Stimulated activated CD4-positive, alpha-beta T cell treated with anti-CD3 and anti-CD28 coated beads, Interleukin-4, amount 100 ng/mL, for 48 hours (primary cell): ENCODE measurements around the gene CEP120.
"Not testable (repeated sequence)": the region's sequence is repeated elsewhere in the genome, so short reads cannot be mapped to it uniquely, and the experiment has no call there.

ENCODE experiments used
- DNase-seq, 2 donors: peaks; one replicate each; pipeline ENCODE4 v3.0.0-alpha.2; 2020; ENCODE audit warnings: low read depth in 2 of 2

CEP120 gene

DNA sequence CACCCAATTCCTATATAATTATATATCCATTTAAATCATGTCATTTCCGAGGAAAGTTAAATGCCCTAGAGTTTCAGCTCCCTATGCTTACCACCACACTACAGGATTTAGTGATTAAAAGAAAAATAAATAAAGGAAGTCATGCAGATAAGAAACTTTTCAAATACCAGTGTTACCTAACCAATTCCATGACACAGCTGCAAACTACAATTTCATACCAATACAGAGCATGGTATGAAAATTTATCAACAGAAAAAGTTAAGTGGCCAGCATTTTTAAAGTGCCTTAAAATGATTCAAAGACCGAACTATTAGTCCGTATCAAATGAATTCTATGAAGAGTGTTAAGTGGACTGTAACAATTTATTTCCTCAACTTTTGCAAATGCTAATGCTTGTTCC is 35.9 kb downstream of the CEP120 start:
- no peak for DNase-seq

DNA sequence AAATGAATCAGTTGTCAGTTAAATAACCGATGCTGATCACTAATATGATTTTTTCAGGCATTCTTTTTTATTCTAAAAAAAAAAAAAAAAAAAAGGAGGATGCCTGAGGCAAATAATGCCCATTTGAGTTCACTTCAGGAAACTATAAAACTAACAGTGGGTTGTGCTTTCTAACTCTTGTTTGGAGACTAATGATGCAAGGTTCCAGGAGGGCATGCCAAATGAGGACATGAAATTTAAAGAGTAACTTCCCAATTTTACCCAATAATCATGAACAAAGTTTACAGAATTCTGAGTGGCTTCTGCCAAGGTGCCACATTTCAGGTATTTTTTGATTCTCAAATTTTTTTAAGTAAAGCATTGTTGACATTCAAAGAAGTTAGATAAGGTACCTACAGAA is 41.0 kb downstream of the CEP120 start:
- no peak for DNase-seq

DNA sequence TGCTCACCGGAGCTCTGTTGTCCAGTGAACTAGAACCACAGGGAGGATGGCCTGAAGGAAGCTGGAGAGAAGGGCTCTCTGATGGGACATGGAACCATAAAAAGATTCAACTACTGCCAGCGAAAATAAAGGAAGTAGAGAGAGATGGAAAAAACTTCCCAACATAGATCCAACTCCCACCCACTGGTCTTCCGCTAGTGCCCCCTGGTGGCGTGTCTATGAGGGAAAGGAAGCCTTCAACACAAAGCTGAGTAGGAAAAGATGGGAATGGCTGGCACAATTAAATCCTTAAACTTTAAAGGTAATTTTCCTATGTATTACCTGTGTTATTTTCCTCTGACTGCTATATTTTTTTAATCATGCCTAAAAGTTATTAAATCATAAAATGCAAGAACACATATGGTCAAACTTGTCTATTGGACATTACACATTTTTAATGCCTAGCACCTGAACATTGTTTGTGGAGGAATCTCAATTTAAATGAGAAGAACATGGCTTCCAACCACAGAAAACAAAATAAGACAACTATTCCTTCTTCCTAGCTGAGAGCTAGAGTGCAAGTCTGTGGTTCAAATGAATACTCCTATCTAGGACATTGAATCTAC is 51.5 kb downstream of the CEP120 start:
- DNase-seq, result peak; percentile 11 to 16

DNA sequence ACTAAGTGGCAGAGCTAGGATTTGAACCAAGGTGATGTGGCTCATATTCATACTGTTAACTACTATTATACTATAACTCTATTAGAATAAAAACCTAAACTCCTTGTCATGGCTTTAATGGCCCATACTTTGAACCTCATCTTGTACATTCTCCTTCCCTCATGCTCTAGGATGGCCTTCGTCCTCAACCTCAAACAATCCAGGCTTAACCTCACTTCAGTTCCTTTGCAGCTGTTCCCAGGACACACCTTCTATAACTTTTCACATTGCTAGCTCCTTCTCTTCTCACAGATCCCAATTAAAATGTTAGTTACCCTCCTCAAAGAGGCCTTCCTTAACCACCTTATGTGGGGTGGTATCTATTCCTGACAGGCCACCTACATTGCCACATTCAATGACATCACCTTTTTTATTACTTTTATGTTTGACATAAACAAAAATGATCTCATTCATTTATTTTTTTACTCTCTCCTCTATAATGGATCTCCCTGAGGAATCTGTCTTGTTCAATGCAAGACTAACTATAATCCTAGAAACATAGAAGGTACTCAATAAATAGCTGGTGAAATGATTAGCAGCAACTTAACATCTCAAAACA is 53.7 kb downstream of the CEP120 start:
- DNase-seq, result no peak

DNA sequence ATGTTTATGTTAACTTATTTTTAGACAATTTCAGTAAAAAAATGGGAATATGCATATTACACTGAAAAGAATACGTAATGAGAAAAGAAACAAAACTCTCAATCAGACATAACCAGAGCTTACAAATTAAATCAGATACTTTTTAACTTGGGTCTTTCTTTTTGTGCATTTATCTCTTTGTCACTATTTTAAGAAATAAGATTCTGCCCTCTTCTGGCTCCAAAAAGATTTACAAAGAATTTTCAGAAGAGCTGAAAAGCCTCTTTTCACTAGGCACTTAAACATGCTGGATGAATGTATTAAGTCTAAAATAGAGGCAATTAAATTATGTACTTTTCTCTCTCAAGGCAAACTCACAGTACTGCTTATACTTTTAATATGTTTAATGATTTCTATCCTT is 55.5 kb downstream of the CEP120 start:
- no peak for DNase-seq

DNA sequence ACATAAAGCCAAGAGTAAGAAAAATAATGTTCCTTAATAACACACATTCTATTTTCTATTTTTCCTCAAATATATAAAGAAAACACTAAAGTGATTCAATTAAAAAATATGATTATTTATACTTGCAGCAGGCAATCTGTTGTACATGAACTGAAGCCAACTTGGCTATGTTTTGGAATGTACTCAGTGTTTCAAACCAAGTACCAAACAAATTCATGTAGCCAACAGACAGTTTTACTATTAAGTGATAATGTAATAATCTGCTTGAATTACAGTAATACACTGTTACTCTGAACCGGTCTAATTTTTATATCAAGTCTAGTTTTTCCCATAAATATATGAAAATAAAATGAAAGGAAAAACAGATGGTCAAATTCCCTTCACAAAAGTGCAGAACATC is 58.0 kb downstream of the CEP120 start:
- DNase-seq, result no peak

DNA sequence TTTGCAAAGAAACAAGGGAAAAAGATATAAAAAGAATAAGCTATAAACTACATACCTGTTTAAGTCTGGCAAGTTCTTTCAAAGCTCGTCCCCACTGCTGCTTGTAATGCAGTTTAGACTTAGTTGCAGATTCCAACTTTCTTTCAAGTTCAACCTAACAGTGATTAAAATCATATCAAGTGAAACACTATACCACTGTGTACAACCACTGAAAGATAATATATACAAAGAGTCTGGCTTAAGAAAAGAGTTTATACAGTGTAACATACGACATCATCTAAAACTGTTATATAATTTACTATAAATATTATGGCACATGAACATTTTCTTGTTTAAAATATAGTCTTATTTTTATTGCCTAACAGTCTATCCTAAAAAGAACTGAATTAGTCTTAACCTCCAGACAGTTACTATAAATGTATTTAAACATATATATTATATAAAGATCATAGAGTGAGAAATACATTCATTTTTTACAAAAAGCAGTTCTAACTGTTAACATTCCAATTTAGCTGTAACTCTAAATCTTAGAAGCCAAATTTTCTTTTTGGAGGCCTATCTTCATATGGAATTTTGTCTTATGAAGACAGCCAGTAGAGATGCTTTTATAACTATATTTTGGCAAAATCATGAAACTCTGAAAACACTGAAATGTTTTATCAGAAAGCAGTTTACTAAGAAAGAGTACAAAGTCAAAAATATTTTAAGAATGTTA is 58.6 kb downstream of the CEP120 start:
- DNase-seq, result no peak

DNA sequence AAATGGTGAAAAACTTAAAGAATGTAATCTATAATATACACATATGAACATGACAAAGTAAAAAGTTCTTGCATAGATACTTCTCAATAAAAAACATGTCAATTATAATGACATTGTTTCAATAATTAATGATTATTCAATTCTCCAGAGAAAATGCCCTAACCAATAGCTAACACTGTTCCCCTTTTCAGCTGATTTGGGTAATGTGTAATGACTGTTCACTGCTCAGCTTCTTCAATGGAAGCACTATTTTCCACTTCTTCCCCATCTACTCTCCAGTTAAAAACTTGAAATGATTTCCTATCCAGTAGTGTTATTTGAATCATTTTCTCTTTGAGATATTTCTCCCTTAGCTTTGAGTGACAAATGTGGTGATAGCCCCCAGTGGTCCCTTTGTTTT is 62.3 kb downstream of the CEP120 start:
- no peak for DNase-seq

DNA sequence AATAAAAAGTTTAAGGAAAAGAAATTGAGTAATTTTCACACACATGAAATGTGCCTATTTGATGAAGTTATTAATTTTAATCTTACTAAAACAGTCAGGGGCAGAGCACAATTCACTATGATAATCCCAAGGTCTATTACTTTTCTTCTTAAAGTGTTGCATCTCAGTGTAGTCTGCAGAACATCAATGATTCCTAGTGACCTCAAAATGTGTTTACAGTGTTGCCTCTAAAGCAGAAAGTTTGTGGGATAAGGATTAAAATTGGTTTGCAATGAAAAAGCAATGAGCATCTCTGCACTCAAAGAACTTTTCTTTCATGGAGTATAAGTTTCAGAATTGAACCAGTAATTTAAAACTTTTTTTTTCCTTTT is 63.0 kb downstream of the CEP120 start:
- no peak for DNase-seq

DNA sequence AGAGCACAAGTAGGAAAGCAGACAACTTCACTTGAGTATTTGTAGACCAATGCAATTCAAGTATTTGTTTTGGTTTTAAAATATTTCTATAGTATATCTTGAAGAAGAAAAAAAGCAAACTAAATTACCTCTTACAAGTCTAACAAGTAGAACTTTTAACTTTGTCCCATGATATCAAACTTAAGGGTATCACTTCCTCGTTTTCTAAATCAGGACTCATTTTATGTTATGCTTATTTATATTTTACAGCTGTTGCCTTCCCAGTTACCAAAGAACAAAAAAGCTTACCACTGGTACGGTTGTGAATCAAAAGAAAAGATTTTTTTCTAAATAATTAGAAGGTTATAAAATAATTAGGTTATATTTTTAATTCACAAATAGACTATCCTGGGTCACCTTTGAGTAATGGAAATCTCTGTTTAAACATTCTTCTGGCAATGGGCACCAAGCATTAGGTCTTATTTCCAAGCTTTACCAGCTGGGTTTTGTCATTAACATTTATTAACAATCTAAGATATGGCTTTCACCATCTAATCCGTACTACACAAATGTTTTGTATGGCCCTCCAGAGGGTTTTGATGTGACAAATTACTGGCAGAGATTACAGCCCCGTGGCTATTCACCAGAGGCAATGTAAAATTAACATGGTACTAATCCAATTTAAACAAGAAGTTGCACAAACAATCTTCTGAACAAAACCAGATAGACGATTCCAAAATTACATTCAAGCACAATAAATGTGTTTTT is 63.6 kb downstream of the CEP120 start:
- DNase-seq, result no peak

DNA sequence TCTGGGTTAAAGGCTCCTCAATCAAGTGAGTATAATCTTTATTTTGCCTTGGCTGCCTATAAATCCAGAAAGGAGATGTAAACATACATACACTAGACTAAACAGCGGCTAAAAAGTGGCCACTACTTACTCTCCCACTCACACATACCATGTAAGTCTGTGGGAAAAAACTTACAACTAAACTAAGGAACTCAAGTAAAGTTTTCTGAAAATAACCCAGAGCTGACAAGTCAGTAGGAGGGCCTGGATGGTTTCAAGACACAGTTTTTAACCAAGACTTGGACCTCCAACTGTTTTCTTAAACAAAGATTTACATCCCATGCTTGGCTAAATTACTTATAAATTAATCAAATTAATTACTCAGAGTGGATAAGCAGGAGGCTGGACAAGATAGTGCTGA is 64.5 kb downstream of the CEP120 start:
- no peak for DNase-seq

DNA sequence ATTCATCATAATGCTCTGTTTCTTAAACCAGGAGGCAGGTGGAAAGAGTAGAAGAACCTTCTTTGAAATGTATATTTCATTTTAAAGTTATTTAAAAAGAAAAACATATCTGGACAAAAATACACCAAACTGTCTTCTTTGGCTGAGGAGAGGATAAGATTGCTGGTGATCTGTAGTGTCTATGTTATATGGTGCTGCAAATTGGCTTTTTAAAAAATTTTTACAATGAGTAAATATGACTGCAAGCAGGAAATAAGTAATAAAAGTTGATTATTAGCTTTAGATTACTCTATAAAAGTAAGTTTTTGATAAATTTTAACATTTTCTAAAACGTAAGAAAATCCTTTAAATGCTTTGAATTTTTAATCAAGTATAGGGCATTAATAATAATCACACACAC is 64.9 kb downstream of the CEP120 start:
- no peak for DNase-seq

DNA sequence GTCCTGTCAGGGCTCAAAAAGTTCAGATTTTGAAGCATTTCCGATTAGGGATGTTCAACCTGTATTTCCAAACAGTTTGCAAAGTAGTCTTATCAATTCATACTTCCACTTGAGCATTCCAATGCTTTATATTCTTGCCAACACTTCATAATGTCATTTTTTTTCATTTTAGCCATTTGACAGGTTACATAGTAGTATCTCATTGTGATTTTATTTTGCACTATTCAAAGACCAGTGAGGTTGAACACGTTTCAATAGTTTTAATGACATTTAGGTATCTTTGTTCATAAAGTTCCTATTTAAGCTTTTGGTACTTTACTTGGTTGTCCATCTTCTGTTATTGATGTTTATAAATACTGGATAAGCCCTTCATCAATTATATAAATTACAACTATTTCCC is 71.4 kb downstream of the CEP120 start:
- DNase-seq, result no peak

DNA sequence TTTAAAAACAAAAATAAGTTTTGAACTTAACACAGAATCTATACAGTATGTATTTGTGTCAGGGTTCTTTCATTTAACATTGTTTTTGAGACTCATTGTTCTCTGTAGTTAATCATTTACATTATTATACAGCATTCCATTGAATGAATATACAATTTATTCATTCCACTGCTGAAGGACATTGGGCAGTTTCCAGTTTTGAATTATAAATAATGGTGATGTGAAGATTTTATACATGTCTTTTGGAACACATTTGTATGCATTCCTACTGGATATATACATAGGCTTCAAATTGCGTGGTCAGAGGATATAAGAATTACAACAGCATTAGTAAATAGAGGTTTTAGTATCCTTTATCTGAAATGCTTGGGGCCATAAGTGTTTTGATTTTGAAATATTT is 72.0 kb downstream of the CEP120 start:
- no peak for DNase-seq

DNA sequence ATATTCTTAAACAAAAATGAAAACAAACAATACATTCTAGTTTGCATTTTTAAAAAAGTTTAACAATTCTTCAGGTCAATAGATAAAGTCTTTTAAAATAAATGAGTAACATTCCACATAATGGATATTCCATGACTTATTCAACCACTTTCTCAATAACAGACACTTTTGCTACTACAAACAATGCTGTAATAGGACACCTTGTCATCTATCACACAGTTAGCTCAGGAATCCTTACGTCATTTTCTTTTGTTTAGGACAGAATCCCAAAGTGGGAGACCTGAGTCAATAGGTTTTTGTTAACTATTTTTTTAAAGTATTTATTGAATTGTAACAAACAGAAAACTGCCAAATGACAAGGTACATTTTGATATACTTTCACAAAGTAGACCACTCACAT is 72.5 kb downstream of the CEP120 start:
- no peak for DNase-seq

DNA sequence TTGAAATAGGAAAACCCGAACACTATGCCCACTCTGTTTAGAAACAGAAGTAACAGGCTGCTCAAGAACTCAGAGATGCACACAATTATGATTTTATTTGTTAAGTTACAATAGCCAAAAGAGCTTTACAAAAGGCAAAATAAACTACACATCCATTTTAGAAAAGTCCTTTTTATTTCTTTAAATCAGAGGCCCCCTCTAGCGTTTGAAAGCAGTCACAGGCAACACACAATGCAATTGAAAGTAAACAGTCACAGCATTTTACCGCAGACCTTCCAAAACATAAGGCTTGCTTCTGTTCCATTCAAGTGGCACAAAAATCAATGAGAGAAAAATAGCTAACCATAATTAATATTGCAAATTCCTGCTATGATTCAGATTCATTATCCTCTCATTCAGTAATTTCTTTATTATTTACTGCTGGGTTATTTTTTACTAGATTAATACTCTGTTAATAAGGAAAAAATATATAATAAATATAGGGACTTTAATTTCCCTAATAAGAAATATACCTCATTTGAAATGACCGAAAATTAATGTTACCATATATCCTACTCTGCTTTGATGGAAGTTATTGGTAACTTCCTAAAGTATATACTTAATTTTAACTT is 78.3 kb downstream of the CEP120 start:
- DNase-seq, result no peak

DNA sequence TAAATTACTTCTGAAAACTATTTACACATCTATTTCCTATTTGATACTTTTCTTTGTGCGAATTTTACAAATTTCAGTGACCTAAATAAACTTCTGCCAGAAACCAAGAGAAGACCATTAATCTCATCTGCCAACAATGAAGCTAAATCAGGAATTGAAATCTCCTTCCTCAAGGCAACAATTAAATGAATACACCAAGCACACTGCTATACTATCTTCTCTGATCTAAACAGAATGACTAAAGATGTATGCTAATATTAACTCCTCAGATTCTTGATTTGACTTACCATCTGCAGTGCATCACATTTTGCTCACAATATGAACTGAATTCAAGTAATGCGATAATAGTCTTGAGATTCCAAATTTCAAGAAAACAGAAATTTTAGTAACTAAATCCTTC is 82.3 kb downstream of the CEP120 start:
- DNase-seq, result no peak

DNA sequence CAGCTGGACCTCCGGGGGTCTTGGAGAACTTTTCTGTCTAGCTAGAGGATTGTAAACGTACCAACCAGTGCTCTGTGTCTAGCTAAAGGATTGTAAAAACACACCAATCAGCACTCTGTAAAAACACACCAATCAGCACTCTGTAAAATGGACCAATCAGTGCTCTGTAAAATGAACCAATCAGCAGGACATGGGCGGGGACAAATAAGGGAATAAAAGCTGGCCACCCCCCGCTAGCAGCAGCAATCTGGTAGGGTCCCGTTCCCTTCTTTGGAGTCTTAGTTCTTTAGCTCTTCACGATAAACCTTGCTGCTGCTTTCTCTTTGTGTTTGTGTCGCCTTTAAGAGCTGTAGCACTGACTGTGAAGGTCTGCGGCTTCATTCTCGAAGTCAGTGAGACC is 114.8 kb downstream of the CEP120 start:
- not testable (repeated sequence) for DNase-seq

DNA sequence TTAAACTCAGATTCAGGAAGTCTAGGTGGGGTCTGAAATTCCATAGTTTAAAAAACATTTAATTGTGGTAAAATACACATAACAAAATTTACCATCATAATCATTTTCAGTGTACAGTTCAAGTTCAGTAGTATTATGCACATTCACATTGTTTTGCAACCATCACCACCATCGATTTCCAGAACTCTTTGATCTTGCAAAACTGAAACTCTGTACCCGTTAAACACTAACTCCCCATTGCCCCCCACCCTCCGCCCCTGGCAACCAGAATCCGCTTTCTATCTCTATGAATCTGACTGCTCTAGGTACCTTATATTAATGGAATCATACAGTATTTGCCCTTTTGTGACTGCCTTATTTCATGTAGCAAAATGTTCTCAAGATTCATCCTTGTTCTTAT is 117.5 kb downstream of the CEP120 start:
- DNase-seq, result no peak

DNA sequence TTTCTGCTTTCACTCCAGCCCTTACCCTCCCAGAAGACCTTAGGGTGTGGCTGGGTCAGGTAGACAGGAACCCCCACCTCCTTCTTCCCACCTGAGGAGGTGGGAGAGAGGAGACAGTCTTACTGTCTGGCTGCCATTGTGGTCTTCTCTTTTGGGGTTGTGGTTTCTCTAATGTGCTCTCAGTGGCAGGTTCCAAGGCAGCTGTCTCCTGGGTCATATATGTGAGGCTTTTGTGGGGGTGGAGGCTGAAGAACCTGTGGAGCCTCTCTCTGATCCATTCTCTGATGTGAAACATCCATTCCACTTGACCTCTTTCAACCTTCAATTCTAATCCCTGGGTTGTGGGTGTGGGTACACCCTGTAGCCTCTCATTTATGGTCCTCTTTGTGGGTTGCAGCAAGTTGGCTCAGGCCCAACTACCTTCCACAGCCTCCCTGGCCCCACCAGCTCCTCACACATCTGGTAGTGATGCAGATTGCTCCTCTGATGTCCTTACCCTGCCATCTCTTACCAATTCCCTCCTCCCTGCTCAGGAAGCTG is 118.4 kb downstream of the CEP120 start:
- DNase-seq, result no peak

DNA sequence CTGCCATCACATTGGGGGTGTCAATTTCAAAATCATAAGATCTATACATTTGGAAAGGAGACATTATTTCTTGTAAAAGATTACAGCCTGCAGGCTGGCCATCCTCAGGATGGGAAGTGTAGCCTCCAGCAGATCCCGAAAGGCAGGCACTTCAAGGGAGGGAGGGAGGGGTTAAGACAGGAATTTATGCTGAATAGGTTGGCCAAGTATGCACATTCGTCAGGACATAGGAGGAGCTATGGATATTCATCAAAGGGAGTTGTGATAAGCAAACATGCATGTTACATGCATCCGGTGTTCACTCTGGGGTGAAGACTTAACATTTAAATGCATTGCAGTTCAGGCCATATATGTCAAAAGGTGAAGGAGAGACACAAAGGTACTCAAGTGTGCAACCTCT is 119.4 kb downstream of the CEP120 start:
- DNase-seq, result no peak

DNA sequence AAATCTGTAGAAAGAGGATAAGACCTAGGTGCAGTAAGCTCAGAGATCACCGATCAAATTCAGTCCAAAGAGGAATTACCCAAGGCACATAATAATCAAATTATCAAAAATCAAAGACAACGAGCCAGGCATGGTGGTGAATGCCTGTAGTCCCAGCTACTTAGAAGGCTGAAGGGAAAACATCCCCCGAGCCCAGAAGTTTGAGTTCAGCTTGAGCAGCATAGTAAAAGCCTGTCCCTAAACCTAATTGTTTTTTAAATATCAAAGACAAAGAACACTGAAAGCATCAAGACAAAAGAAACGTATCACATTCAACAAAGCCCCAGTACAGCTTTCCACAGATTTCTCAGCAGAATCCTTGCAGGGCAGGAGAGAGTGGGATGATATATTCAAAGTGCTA is 122.9 kb downstream of the CEP120 start:
- no peak for DNase-seq
